ENCODE measurements around the gene CCNO.
A peak's percentile ranks its signal among the peaks of the same experiment; 100 is the strongest.

CCNO gene

DNA sequence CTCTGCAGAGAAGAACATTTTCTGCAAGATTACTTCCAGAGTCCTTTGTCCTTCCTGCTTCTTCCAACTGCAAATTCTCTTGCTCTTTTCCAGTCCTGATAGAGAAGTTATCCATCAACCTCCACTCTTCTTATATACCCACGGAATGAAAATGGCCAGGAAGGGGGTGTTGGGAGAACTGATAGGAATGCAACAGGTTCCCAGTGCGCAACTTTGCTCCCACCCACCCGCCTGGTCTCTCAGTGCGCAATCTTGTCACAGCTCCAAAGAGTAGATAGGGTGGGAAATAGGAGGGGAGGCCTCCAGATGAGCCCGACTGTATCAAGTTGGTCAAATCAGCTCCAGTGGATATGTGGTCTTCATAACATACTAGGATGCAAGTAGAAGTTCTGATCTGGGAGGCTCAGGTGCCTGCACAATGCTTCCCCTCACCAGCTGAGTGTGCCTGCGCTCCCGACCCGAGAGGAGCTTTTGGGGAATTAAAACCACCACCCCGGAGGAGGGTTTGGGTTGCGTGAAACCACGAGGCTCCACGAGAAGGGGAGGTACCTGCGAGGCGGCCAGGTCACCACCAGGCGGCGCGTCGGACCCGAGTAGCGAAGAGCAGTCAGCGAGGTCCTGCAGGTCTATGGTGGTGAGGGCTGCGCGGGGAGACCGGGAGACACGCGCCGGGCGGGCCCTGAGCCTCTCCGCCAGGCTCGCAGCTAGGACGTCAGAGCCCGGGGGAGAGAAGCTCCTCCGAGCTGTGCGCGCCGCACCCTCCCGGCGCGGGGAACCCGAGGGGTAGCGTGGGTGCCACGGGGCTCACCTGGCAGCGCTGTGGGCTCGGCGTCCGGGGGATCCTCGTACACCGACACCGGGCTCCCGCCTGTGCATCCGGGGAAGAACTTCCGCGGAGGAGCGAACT is 7.1 kb downstream of the CCNO start:
- in situ Hi-C loops (cut with HindIII; ENCODE audit: low pct_ligation_motif_present, low sequenced_read_pairs) = no loop called here
- Histone ChIP-seq H3K27me3 (replicated peaks) (peaks cover 99% of the 10 kb centered on the region), H3K4me3 (ENCODE audit: low read depth, low read length) (peak overlapping the region; percentile 24), H3K36me3 (replicated peaks) (no peaks in the 10 kb centered on the region), H3K27ac (no peak overlapping the region)
- TF ChIP-seq, protein P1, sequence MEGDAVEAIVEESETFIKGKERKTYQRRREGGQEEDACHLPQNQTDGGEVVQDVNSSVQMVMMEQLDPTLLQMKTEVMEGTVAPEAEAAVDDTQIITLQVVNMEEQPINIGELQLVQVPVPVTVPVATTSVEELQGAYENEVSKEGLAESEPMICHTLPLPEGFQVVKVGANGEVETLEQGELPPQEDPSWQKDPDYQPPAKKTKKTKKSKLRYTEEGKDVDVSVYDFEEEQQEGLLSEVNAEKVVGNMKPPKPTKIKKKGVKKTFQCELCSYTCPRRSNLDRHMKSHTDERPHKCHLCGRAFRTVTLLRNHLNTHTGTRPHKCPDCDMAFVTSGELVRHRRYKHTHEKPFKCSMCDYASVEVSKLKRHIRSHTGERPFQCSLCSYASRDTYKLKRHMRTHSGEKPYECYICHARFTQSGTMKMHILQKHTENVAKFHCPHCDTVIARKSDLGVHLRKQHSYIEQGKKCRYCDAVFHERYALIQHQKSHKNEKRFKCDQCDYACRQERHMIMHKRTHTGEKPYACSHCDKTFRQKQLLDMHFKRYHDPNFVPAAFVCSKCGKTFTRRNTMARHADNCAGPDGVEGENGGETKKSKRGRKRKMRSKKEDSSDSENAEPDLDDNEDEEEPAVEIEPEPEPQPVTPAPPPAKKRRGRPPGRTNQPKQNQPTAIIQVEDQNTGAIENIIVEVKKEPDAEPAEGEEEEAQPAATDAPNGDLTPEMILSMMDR (IDR thresholded peaks at IDR 0.05; ENCODE audit: low read depth, low read length, missing control alignments) = peak; percentile 78
- DNase-seq = no peak

DNA sequence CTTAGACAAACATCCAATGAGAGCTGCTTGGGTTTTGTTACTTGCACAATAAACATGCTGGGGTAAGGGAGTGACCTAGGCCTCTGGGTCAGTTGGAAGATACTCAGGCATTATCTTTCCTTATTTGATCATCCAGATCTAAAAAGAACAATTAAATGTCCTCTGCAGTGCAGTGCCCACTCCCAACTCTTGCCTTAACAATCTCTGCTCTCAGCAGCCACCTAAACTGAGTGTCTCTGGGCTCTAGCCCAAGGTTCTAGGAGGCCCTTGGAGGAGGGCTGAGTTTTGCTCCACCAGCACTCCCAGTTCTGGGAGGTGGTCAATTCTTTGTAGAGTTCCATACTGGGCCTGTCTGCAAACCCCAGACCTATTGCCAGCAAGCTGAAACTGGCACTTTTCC is 8.1 kb downstream of the CCNO start:
- no peaks in the 10 kb centered on the region for H3K36me3 ChIP-seq (replicated peaks)
- no peak for DNase-seq
- TF ChIP-seq, protein P1 (IDR thresholded peaks at IDR 0.05; ENCODE audit: low read depth, low read length, missing control alignments) = no peak
- peaks cover 99% of the 10 kb centered on the region for H3K27me3 ChIP-seq (replicated peaks)
- in situ Hi-C loops (cut with HindIII; ENCODE audit: low pct_ligation_motif_present, low sequenced_read_pairs) = no loop called here
- no peak overlapping the region for H3K4me3 ChIP-seq (ENCODE audit: low read depth, low read length)
- no peak overlapping the region for H3K27ac ChIP-seq

DNA sequence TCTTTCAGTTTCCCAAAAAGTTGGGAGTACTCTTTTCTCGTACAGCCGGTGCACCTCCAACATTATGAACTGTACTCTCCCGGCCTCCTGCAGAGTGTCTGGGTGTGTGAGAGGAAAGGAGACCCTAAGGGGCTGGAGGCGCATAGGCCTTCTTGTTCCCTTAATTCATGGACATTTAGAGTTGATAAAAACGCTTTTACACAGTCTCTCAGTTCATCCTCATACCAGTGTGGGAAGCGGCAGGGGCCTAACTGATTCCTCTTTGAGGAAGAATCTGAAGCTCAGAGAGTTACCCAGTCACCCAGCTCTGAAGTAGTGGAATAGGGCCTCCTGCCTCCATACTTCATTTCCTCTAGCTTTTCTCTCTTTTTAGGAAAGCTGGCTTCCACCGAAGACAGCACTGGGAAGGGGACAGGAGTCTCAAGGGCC is 9.6 kb downstream of the CCNO start:
- in situ Hi-C loops (cut with HindIII; ENCODE audit: low pct_ligation_motif_present, low sequenced_read_pairs) = no loop called here
- H3K27me3 ChIP-seq (replicated peaks) = peaks cover 94% of the 10 kb centered on the region

DNA sequence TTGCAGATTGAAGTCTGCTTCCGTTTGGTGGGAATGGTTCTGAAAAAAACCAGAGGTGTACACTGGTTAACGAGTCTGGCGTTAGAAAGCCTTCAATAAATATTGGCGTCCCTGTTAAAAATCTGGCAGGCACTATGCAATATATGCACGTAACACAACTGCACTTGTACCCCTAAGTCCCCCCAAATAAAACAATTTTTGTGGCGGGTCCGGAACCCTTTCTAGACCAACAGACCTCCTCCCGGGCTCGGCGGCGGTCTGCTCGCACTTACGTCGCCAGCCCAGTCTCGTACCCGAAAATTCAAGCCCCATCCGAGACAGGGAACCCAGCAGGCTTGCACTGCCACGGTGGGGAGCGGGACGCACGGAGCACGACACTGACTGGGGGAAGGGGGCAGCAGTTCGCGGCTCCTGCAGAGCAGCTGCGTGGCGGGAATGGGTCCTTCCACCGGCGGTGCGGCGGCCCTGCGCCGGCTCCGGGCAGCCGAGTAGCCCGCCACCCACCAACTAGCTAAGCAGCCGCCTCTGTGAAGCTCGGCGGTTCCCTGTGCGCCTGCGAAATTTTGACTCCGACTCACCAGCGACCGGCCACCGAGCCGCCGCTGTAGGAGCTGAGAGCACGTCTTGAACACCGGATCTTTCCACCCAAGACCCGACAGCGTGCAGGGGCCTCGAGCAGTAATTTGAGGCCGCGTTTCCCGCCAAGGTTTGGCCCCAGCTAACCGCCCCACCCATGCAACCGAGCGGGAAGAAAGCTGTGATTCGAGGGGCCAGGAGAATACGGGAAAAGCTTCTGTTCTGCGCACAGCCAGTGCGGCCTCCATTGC is 10.2 kb downstream of the CCNO start:
- TF ChIP-seq, protein P1 (IDR thresholded peaks at IDR 0.05; ENCODE audit: low read depth, low read length, missing control alignments) = no peak
- Histone ChIP-seq H3K4me3 (ENCODE audit: low read depth, low read length) (no peak overlapping the region), H3K27ac (no peak overlapping the region), H3K27me3 (replicated peaks) (peaks cover 89% of the 10 kb centered on the region), H3K36me3 (replicated peaks) (no peaks in the 10 kb centered on the region)
- in situ Hi-C loops (cut with HindIII; ENCODE audit: low pct_ligation_motif_present, low sequenced_read_pairs) = no loop called here
- DNase-seq = no peak

More for the DNA sequence above, 9.6 kb downstream of the CCNO start:
- DNase-seq = no peak
- no peak overlapping the region for H3K27ac ChIP-seq
- no peaks in the 10 kb centered on the region for H3K36me3 ChIP-seq (replicated peaks)
- no peak overlapping the region for H3K4me3 ChIP-seq (ENCODE audit: low read depth, low read length)
- TF ChIP-seq, protein P1 (IDR thresholded peaks at IDR 0.05; ENCODE audit: low read depth, low read length, missing control alignments) = no peak

DNA sequence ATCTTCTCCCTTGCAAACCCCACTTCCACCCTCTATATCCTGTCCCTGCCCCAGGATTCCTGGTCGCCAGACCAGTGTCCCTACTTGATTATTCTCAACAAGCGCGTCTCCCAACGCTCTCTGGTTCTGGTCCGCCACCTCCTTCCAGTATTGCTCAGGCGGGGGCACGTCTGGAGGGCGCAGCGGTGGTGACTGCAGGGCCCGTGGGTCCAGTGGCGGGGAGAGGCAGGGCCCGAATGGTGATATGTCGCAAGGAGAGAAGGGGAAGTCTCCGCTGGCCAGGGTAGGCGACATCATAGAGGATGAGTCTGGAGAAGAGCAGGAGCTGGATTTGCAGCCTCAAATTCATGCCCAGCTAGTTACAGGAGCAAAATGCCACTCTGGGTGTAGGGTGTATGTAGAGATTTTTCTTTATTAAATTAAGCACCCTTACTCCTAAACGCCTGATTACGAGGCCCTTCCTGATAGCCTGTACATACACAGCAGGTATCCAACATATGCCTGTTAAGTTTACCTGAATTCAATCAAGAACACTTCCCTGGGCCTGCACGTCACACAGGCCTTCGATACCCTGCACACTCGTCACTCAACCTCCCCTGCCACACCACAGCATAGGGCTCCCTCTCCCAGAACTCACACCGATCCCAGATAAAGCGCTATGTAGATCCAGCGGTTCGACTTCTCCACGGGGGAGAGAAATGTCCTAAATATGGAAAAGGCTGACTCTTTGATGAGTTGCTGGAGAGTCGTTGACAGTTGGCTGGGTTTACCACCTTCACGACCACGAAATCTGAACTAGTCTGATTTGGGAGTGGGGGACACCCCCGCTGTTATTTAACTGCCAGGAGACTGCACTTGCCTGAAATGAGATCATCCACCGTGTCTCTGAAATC is 11.1 kb downstream of the CCNO start:
- H3K27me3 ChIP-seq (replicated peaks) = peaks cover 85% of the 10 kb centered on the region
- in situ Hi-C loops (cut with HindIII; ENCODE audit: low pct_ligation_motif_present, low sequenced_read_pairs) = no loop called here
- no peak overlapping the region for H3K27ac ChIP-seq
- DNase-seq = no peak
- TF ChIP-seq, protein P1 (IDR thresholded peaks at IDR 0.05; ENCODE audit: low read depth, low read length, missing control alignments) = no peak
- H3K36me3 ChIP-seq (replicated peaks) = no peaks in the 10 kb centered on the region
- no peak overlapping the region for H3K4me3 ChIP-seq (ENCODE audit: low read depth, low read length)

Data from brain microvascular endothelial cell (primary cell).